HL-60 (cell line): ENCODE results near the gene TNFSF11.

Experiments used
- POLR2AphosphoS5 ChIP-seq: IDR thresholded peaks from 2 replicates; pipeline ENCODE4 v1.6.1; 2012; ENCODE audit warnings: low read depth
- TF ChIP-seq, protein P1 (sequence below): IDR thresholded peaks from one replicate; pipeline ENCODE4 v1.5.1; 2011; ENCODE audit warnings: low read length, control low read depth, inconsistent platforms; ENCODE audit not compliant: insufficient read depth
- TF ChIP-seq, protein P2 (sequence below): IDR thresholded peaks from 2 replicates; pipeline ENCODE4 v1.6.1; 2012; ENCODE audit warnings: low read depth; ENCODE audit not compliant: insufficient replicate concordance

DNA sequence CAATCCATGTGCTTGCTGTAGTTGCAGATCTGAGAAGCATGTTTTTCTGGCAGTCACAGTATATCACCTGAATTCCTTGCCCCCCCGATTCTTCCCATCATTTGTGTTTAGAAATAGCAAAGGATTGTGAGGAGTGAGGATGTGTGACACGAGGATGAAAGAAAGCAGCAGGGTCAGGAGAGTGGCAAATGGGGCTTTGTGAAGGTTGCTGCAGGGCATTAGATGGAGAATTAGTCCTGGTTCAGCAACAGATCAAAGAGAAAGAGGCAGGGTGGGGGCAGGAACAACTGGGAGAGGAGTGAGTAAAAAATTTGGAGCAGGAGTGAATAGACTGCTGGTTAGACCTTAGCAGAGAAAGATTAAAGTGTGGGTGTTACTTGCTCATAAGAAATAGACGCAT lies 47.7 kb upstream of the TNFSF11 start:
- TF ChIP-seq, protein P1, sequence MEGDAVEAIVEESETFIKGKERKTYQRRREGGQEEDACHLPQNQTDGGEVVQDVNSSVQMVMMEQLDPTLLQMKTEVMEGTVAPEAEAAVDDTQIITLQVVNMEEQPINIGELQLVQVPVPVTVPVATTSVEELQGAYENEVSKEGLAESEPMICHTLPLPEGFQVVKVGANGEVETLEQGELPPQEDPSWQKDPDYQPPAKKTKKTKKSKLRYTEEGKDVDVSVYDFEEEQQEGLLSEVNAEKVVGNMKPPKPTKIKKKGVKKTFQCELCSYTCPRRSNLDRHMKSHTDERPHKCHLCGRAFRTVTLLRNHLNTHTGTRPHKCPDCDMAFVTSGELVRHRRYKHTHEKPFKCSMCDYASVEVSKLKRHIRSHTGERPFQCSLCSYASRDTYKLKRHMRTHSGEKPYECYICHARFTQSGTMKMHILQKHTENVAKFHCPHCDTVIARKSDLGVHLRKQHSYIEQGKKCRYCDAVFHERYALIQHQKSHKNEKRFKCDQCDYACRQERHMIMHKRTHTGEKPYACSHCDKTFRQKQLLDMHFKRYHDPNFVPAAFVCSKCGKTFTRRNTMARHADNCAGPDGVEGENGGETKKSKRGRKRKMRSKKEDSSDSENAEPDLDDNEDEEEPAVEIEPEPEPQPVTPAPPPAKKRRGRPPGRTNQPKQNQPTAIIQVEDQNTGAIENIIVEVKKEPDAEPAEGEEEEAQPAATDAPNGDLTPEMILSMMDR = no peak
- TF ChIP-seq, protein P2, sequence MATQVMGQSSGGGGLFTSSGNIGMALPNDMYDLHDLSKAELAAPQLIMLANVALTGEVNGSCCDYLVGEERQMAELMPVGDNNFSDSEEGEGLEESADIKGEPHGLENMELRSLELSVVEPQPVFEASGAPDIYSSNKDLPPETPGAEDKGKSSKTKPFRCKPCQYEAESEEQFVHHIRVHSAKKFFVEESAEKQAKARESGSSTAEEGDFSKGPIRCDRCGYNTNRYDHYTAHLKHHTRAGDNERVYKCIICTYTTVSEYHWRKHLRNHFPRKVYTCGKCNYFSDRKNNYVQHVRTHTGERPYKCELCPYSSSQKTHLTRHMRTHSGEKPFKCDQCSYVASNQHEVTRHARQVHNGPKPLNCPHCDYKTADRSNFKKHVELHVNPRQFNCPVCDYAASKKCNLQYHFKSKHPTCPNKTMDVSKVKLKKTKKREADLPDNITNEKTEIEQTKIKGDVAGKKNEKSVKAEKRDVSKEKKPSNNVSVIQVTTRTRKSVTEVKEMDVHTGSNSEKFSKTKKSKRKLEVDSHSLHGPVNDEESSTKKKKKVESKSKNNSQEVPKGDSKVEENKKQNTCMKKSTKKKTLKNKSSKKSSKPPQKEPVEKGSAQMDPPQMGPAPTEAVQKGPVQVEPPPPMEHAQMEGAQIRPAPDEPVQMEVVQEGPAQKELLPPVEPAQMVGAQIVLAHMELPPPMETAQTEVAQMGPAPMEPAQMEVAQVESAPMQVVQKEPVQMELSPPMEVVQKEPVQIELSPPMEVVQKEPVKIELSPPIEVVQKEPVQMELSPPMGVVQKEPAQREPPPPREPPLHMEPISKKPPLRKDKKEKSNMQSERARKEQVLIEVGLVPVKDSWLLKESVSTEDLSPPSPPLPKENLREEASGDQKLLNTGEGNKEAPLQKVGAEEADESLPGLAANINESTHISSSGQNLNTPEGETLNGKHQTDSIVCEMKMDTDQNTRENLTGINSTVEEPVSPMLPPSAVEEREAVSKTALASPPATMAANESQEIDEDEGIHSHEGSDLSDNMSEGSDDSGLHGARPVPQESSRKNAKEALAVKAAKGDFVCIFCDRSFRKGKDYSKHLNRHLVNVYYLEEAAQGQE = no peak
- no peak for TF ChIP-seq POLR2AphosphoS5
